GM12873 (cell line): Measurements from ENCODE around the gene GSK3A.

ENCODE experiments used
- CTCF ChIP-seq: IDR thresholded peaks from 2 replicates; pipeline ENCODE4 v1.5.1; 2012; ENCODE audit warnings: low read depth, mild to moderate bottlenecking, moderate library complexity, low read length, control low read depth; ENCODE audit not compliant: insufficient read depth; ENCODE audit errors: missing control alignments

Gene GSK3A

GRCh38 chr19:42191330-42191729 is 51.1 kb downstream of the GSK3A start:
- no peak for TF ChIP-seq CTCF

- no peak for TF ChIP-seq CTCF
Measured at GRCh38 chr19:42189133-42189532, 53.3 kb downstream of the GSK3A start.

GRCh38 chr19:42188665-42189064 is 53.7 kb downstream of the GSK3A start:
- TF ChIP-seq CTCF, result no peak

- TF ChIP-seq CTCF, result no peak
Measured at GRCh38 chr19:42185277-42185676, 57.1 kb downstream of the GSK3A start.

GRCh38 chr19:42184401-42184861 is 58.0 kb downstream of the GSK3A start:
- TF ChIP-seq CTCF, result peak; percentile 93
